ENCODE data around the gene ANKRD29. TPM values are rescaled to one million over a fixed set of nuclear protein-coding genes. Genes with fewer than 3 reads are reported as not detected.
"Not testable (repeated sequence)": the region's sequence is repeated elsewhere in the genome, so short reads cannot be mapped to it uniquely, and the experiment has no call there.

Gene ANKRD29
- total and polyA plus RNA-seq, 2 experiments from 2014 or later = 0.44 to 0.77 TPM

- Histone ChIP-seq H3K36me3 (peaks cover 13% of the 10 kb centered on the region), H3K27me3 (no peaks in the 10 kb centered on the region), H3K4me1 (ENCODE audit: low read depth) (no peaks in the 10 kb centered on the region), H3K27ac (no peak overlapping the region), H3K4me3 (no peak overlapping the region), H3K9me3 (ENCODE audit: low read depth) (no peaks in the 10 kb centered on the region)
- DNase-seq (ENCODE audit: low read depth in 1 of 2, low spot score in 1 of 2) = no peak
- no peak for TF ChIP-seq CTCF (IDR thresholded peaks at IDR 0.05; ENCODE audit: low read depth, low read length)
These were observed 94.2 kb downstream of the ANKRD29 start for GRCh38 chr18:23568281-23569138.

GRCh38 chr18:23567671-23568070 lies 95.0 kb downstream of the ANKRD29 start:
- H3K9me3 ChIP-seq (ENCODE audit: low read depth) = no peaks in the 10 kb centered on the region
- no peak for TF ChIP-seq CTCF (IDR thresholded peaks at IDR 0.05; ENCODE audit: low read depth, low read length)
- no peak overlapping the region for H3K27ac ChIP-seq
- no peak for DNase-seq (ENCODE audit: low read depth in 1 of 2, low spot score in 1 of 2)
- no peak overlapping the region for H3K4me3 ChIP-seq
- no peaks in the 10 kb centered on the region for H3K4me1 ChIP-seq (ENCODE audit: low read depth)
- H3K36me3 ChIP-seq = peaks cover 13% of the 10 kb centered on the region
- no peaks in the 10 kb centered on the region for H3K27me3 ChIP-seq

- no peak for TF ChIP-seq CTCF (IDR thresholded peaks at IDR 0.05; ENCODE audit: low read depth, low read length)
- DNase-seq (ENCODE audit: low read depth in 1 of 2, low spot score in 1 of 2) = no peak
- H3K4me3 ChIP-seq = no peak overlapping the region
- no peaks in the 10 kb centered on the region for H3K27me3 ChIP-seq
- peaks cover 18% of the 10 kb centered on the region for H3K36me3 ChIP-seq
- no peaks in the 10 kb centered on the region for H3K4me1 ChIP-seq (ENCODE audit: low read depth)
- H3K9me3 ChIP-seq (ENCODE audit: low read depth) = no peaks in the 10 kb centered on the region
- H3K27ac ChIP-seq = no peak overlapping the region
These were observed 96.7 kb downstream of the ANKRD29 start for GRCh38 chr18:23565916-23566547.

GRCh38 chr18:23563377-23564043 lies 99.2 kb downstream of the ANKRD29 start:
- Histone ChIP-seq H3K27me3 (no peaks in the 10 kb centered on the region), H3K27ac (no peak overlapping the region), H3K4me1 (ENCODE audit: low read depth) (no peaks in the 10 kb centered on the region), H3K4me3 (no peak overlapping the region), H3K9me3 (ENCODE audit: low read depth) (no peaks in the 10 kb centered on the region), H3K36me3 (peaks cover 17% of the 10 kb centered on the region)
- TF ChIP-seq CTCF (IDR thresholded peaks at IDR 0.05; ENCODE audit: low read depth, low read length) = no peak
- peak in 1 of 2 donors; percentile 50 for DNase-seq (ENCODE audit: low read depth in 1 of 2, low spot score in 1 of 2)

GRCh38 chr18:23560186-23560585 lies 102.5 kb downstream of the ANKRD29 start:
- DNase-seq (ENCODE audit: low read depth in 1 of 2, low spot score in 1 of 2) = no peak
- no peak overlapping the region for H3K4me3 ChIP-seq
- TF ChIP-seq CTCF (IDR thresholded peaks at IDR 0.05; ENCODE audit: low read depth, low read length) = no peak
- H3K27me3 ChIP-seq = no peaks in the 10 kb centered on the region
- no peaks in the 10 kb centered on the region for H3K9me3 ChIP-seq (ENCODE audit: low read depth)
- H3K36me3 ChIP-seq = peaks cover 29% of the 10 kb centered on the region
- H3K4me1 ChIP-seq (ENCODE audit: low read depth) = no peaks in the 10 kb centered on the region
- H3K27ac ChIP-seq = no peak overlapping the region

- not testable (repeated sequence) for H3K27ac ChIP-seq; H3K27me3 ChIP-seq; H3K9me3 ChIP-seq (ENCODE audit: low read depth); H3K4me1 ChIP-seq (ENCODE audit: low read depth); H3K4me3 ChIP-seq; DNase-seq (ENCODE audit: low read depth in 1 of 2, low spot score in 1 of 2)
- peaks cover 37% of the 10 kb centered on the region for H3K36me3 ChIP-seq
These were observed 105.2 kb downstream of the ANKRD29 start for GRCh38 chr18:23557511-23557910.

Data from cardiac muscle cell (in vitro differentiated cells and primary cell).